Left forelimb (tissue), 1 donor: ENCODE measurements around the gene BTRC.

Source experiments
- DNase-seq: peaks from one replicate; pipeline ENCODE4 v3.0.0-alpha.2; 2018; ENCODE audit warnings: low spot score

The BTRC gene

GRCh38 chr10:101535949-101536348, 182.0 kb downstream of the BTRC start:
- no peak for DNase-seq

DNA sequence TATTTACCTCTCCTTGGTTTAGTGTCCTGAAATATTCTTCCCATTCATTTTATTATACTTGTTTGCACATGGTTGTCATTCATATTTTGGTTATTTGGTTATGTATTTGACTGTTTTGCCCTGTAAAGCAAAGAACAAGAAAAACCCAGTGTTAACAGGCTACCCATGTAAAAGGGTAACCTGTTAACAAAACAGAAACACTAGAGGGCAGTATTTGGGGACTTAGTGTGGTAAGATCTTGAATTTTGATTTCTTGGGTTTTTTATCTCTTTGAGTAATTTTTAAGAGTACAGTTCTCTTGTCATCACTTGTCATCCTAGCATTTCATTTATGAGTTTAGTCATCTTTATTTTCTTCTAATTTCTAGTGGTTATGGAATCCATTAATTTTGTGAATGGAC, 182.8 kb downstream of the BTRC start:
- DNase-seq: no peak

DNA sequence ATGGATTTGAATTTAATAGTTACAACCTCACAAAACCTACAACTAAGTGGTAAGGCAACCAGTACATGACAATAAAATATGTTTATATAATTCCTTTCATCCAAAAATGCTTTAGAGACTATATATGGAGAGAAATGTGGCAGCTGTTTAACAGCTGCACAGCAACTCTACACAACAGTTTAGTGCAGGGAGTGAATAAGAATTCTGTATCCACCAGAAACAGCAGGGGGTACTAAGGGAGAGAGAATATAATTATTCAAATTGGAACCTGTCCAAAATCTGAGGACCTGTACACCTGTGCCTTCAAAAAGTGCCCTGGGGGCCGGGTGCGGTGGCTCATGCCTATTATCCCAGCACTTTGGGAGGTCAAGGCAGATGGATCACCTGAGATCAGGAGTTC, 184.5 kb downstream of the BTRC start:
- DNase-seq: no peak

DNA sequence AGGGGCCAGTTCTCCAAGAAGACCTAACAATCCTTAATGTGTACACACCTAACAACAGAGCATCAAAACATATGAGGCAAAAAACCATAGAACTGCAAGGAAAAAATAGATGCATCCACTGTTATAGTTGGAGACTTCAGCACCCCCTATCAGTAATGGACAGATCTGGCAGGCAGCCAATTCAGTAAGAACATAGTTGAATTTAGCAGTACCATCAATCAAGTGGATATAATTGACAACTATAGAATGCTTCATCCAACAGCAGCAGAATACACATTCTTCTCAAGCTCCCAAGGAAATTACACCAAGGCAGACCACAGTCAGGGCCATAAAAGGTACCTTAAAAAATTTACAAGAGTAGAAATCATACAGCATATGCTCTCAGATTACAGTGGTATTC, 191.9 kb downstream of the BTRC start:
- DNase-seq: no peak

- no peak for DNase-seq
Measured at GRCh38 chr10:101550965-101551364, 197.0 kb downstream of the BTRC start.

DNA sequence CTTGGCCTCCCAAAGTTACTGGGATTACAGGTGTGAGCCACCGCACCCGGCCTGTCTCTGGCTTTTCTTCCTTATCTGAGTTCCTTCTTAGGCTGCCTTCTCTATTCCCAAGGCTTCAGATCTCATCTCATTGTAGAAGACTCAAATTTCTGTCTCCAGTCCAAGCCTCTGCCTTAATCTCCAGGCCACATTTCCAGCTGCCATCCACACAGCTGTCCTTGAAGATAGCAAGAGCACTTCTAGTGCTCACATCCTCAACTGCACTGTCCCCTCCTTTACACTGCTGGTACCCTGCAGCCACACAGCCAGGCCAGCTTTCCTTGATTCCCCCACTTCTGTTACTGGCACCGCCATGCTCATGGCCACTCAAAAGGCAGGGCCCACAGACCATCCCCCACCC, 198.5 kb downstream of the BTRC start:
- no peak for DNase-seq

DNA sequence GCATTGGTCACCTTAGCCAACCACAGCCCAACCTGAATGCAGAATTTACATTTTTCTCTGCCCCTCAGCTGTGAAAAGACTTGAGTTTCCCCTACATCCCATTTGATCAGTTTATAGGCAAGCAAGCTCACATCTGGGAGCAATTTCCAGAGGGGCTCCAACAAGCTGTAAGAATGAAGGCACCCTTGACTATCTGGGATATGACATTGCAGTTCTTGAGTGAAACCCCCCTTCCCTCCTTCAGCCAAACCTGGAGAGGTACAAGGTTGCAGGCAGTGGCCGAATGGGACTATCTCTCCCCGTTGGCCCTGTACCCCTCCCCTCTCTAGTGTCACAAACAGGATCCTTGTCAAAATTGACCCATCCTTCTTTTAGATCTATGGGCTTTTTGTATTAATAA, 203.6 kb downstream of the BTRC start:
- DNase-seq: no peak

GRCh38 chr10:101558204-101558603, 204.2 kb downstream of the BTRC start:
- DNase-seq: no peak

DNA sequence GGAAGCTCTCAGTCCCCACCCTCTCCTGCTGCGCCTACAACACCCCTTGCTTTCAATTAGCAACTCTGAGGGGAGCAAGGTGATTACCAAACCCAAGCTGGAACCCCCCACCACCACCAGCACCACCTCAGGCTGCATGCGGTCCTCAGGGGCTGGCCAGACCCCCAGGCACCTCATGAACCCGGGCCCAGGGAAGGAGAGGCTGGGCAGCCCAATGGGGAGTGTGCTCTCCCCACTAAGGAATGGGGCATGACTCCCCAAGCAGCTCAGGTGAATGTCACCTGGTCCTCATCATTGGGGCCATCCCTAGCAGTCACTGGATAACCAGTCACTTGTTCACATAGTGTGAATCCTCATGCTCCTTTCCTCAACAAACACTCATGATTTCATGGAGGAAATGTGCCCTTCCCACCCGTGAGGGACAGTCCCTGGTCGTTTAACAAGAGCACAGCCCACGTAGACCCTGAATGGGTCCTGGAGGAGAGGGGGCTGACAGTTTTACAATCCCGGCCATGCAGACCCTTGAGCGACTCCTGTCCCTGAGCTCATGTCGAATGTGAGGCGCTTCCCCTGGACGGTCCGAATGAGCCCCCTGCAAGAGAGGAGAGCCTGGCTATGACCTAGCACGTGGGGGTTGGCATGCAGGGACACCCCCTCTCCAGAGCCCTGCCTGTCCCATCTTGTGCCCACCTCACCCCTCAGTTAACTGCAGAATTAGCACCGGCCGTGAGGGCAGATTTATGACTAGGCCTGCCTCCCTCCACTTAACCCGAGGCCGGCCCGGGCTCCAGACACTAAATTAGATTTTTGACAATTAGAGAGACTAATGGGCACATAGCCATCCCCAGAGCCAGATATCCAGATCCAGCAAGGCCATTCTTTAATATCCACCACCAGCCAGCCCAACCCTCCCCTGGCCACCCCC, 205.0 kb downstream of the BTRC start:
- DNase-seq: no peak

- DNase-seq: no peak
Measured at GRCh38 chr10:101559596-101560297, 205.8 kb downstream of the BTRC start.

DNA sequence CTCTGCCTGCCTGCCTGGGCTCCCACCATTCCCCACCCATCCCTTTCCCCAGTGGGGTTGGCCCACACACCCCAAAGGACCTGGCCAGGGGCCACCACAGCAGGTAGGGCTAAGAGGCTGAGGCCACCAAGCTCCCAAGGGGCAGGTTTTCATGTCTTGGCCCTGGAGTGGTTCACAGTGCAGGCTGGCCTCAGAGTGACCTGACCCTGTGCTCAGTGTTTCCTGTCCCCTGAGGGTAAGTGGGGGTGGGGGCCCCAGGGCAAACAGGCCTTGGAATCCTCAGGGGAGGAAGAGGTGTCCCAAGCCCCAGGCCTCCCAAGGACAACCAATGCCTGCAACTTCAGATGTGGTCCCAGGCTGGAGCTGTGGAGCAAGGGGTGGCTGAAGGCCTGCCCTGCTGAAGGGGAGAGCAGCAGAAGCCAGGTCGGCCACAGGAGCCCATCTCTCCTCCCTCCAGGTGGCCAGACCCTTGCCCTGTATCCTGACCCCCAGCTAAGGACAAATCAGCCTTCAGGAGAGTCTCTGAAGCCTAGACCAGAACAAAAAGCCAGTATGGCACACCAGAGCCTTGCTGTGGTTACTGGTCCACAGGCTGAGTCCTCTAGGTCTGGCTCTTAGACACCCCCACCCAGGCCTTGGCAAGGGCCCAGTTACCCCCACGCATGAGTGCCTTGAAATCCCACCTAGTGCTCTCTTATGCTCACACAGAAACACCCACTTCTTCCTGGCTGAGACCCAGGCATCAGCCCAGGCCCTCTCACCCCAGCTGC, 206.5 kb downstream of the BTRC start:
- no peak for DNase-seq

DNA sequence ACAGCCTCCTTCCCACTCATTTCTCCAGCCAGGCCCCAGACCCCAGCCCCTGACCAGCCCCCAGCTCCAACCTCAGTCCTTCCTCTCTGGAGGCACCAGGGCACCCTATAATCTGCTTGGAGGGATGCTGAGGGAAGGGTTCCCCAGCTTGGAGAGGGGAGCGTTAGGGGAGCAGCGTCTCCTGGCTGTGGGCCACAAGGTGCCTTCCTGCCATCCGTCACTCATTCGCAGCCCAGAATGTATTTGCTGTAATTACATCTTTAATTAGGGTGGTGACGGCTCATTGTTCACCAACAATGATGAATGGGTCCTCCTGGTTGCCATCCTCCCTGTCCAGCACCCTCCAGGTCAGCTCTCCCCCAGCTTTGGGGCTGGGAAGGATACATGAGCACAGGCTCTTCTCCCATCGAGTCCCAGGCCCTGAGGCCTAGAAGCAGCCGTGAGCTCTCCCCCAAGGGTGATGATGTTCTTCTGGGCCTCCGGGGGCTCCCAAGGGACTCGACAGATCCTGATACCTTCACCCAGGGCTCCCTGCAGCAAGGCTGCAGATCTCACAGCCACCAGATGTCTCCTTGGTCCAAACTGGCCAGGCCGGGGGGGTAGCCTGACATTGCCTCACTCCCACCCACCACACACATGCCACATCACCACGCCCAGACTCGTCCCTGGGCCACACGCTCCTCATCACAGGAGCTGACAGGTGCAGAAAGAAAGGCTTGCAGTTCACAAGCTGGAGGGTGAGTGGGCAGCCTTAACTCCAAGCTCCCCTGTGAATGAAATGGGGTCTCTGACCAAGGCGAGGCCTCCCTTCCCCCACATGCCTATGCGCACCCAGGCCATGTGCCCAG, 207.3 kb downstream of the BTRC start:
- DNase-seq: no peak

- DNase-seq: no peak
Measured at GRCh38 chr10:101562231-101562630, 208.3 kb downstream of the BTRC start.

GRCh38 chr10:101563007-101563406, 209.0 kb downstream of the BTRC start:
- DNase-seq: no peak

GRCh38 chr10:101563497-101564040, 209.6 kb downstream of the BTRC start:
- no peak for DNase-seq

GRCh38 chr10:101564490-101564991, 210.6 kb downstream of the BTRC start:
- no peak for DNase-seq

DNA sequence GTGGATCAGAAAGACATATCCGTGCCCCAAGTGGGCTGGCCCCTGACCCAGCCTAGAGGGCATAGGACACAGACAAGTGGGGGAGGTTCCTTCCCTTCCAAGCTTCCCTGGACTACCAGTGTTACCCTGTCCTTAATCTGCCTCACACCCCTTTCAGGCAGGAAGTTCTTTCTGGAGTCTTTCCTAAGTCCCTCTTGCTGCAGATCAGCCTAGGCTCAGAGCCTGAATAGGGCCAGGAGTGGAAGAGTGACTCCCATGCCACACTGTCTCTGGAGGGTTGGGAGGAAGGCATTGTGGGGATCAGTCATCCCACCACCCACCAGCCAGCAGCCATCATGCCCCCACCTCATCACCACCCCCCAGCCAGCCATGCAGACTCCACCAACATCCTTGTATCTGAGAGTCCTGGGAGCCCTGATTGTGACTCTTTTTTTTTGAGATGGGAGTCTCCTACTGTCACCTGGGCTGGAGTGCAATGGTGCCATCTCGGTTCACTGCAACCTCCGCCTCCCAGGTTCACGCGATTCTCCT, 211.5 kb downstream of the BTRC start:
- DNase-seq: no peak

- no peak for DNase-seq
Measured at GRCh38 chr10:101565936-101566332, 212.0 kb downstream of the BTRC start.

- DNase-seq: no peak
Measured at GRCh38 chr10:101566333-101567164, 212.6 kb downstream of the BTRC start.
